HG03025 (cell line): ENCODE measurements around the gene SOCS3.

Experiments
- ATAC-seq: cut with Tn5 transposase; IDR thresholded peaks from one replicate; pipeline ENCODE4 v1.9.1; 2021; ENCODE audit warnings: mild to moderate bottlenecking, moderate library complexity; ENCODE audit not compliant: unreplicated experiment, low FRiP score

SOCS3 gene

GRCh38 chr17:78353834-78354233, 6.0 kb downstream of the SOCS3 start:
- ATAC-seq: no peak

- no peak for ATAC-seq
Observed at GRCh38 chr17:78351449-78352006, 8.3 kb downstream of the SOCS3 start.

- ATAC-seq: no peak
Observed at GRCh38 chr17:78349891-78350642, 9.8 kb downstream of the SOCS3 start.

GRCh38 chr17:78348055-78348770, 11.7 kb downstream of the SOCS3 start:
- ATAC-seq: no peak

GRCh38 chr17:78347453-78347852, 12.4 kb downstream of the SOCS3 start:
- no peak for ATAC-seq

- no peak for ATAC-seq
Observed at GRCh38 chr17:78346605-78347250, 13.1 kb downstream of the SOCS3 start.

- ATAC-seq: no peak
Observed at GRCh38 chr17:78345791-78346494, 13.9 kb downstream of the SOCS3 start.

GRCh38 chr17:78345172-78345571, 14.7 kb downstream of the SOCS3 start:
- no peak for ATAC-seq

- ATAC-seq: no peak
Observed at GRCh38 chr17:78344666-78345065, 15.2 kb downstream of the SOCS3 start.

GRCh38 chr17:78343543-78344201, 16.2 kb downstream of the SOCS3 start:
- ATAC-seq: no peak

GRCh38 chr17:78343187-78343542, 16.7 kb downstream of the SOCS3 start:
- ATAC-seq: no peak

GRCh38 chr17:78342449-78343186, 17.3 kb downstream of the SOCS3 start:
- no peak for ATAC-seq

- ATAC-seq: no peak
Observed at GRCh38 chr17:78341559-78342448, 18.1 kb downstream of the SOCS3 start.

- no peak for ATAC-seq
Observed at GRCh38 chr17:78340183-78340955, 19.5 kb downstream of the SOCS3 start.

GRCh38 chr17:78338486-78339259, 21.2 kb downstream of the SOCS3 start:
- no peak for ATAC-seq

GRCh38 chr17:78337244-78338109, 22.4 kb downstream of the SOCS3 start:
- no peak for ATAC-seq
